ENCODE results near the gene TAPBPL. TPM values are rescaled to one million over a fixed set of nuclear protein-coding genes. Genes with fewer than 3 reads are reported as not detected.
A peak's percentile ranks its signal among the peaks of the same experiment; 100 is the strongest.

Gene TAPBPL
- total and polyA plus RNA-seq, 2 of the 13 experiments (the other 11 are each of a cell fraction or from before 2014, with no cell fraction given): 10.0 to 14.5 TPM

DNA sequence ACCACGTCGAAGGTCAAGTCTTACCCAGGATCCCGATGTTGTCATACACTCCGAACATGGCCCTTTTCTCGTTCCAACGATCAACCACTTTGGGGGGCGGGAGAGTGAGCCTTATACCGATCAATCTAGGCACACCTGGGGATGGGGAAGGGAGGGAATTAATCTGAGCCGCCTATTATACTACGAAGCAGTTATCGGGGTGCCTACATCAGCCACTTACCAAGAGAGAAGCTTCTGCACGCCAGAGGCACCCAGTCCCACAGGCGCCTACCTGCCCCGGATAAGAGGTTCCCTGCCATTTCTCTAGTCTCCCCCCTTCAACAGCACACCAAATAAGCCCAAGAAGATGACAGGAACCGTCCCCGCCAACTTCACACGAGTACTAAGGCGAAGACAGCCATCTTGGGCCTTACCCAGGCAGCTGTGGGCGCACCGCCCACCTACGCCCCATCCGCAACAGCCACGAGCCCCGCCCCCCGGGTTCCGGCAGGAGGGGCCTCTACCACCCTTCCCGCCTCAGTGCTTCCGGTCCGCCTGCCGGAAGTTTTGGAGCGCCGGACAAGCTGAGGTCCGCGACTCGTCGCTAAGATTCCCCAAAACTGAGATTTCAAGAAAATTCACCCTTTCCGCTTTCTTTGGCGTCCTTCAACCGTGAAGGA lies 41.1 kb downstream of the TAPBPL start, which contains the start of gene MRPL51 (continued):
- TF ChIP-seq, protein P1, sequence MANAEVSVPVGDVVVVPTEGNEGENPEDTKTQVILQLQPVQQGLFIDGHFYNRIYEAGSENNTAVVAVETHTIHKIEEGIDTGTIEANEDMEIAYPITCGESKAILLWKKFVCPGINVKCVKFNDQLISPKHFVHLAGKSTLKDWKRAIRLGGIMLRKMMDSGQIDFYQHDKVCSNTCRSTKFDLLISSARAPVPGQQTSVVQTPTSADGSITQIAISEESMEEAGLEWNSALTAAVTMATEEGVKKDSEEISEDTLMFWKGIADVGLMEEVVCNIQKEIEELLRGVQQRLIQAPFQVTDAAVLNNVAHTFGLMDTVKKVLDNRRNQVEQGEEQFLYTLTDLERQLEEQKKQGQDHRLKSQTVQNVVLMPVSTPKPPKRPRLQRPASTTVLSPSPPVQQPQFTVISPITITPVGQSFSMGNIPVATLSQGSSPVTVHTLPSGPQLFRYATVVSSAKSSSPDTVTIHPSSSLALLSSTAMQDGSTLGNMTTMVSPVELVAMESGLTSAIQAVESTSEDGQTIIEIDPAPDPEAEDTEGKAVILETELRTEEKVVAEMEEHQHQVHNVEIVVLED (CRISPR knock-in tag; IDR thresholded peaks at IDR 0.05; ENCODE audit: borderline replicate concordance): peak; percentile 58; the same call in 1 of the 2 replicates
- TF ChIP-seq ZSCAN21 (CRISPR knock-in tag; IDR thresholded peaks at IDR 0.05; ENCODE audit: borderline replicate concordance): no peak
- TF ChIP-seq, protein P2, sequence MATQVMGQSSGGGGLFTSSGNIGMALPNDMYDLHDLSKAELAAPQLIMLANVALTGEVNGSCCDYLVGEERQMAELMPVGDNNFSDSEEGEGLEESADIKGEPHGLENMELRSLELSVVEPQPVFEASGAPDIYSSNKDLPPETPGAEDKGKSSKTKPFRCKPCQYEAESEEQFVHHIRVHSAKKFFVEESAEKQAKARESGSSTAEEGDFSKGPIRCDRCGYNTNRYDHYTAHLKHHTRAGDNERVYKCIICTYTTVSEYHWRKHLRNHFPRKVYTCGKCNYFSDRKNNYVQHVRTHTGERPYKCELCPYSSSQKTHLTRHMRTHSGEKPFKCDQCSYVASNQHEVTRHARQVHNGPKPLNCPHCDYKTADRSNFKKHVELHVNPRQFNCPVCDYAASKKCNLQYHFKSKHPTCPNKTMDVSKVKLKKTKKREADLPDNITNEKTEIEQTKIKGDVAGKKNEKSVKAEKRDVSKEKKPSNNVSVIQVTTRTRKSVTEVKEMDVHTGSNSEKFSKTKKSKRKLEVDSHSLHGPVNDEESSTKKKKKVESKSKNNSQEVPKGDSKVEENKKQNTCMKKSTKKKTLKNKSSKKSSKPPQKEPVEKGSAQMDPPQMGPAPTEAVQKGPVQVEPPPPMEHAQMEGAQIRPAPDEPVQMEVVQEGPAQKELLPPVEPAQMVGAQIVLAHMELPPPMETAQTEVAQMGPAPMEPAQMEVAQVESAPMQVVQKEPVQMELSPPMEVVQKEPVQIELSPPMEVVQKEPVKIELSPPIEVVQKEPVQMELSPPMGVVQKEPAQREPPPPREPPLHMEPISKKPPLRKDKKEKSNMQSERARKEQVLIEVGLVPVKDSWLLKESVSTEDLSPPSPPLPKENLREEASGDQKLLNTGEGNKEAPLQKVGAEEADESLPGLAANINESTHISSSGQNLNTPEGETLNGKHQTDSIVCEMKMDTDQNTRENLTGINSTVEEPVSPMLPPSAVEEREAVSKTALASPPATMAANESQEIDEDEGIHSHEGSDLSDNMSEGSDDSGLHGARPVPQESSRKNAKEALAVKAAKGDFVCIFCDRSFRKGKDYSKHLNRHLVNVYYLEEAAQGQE (IDR thresholded peaks at IDR 0.05; ENCODE audit: borderline replicate concordance in 1 of 2, low read depth in 1 of 2, low read length in 2 of 2): peak in 1 of 2 experiments; percentile 34; a peak in 1 of 4 replicates
- no peak for TF ChIP-seq AGO1 (IDR thresholded peaks at IDR 0.05; ENCODE audit: low read depth, low read length, poor library complexity, severe bottlenecking)
- TF ChIP-seq, protein P3, sequence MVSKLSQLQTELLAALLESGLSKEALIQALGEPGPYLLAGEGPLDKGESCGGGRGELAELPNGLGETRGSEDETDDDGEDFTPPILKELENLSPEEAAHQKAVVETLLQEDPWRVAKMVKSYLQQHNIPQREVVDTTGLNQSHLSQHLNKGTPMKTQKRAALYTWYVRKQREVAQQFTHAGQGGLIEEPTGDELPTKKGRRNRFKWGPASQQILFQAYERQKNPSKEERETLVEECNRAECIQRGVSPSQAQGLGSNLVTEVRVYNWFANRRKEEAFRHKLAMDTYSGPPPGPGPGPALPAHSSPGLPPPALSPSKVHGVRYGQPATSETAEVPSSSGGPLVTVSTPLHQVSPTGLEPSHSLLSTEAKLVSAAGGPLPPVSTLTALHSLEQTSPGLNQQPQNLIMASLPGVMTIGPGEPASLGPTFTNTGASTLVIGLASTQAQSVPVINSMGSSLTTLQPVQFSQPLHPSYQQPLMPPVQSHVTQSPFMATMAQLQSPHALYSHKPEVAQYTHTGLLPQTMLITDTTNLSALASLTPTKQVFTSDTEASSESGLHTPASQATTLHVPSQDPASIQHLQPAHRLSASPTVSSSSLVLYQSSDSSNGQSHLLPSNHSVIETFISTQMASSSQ (IDR thresholded peaks at IDR 0.05; ENCODE audit: low read depth): no peak
- TF ChIP-seq, protein P3 (CRISPR knock-in tag; IDR thresholded peaks at IDR 0.05; ENCODE audit: borderline replicate concordance): no peak
- no peak for TF ChIP-seq HNF4G (IDR thresholded peaks at IDR 0.05; ENCODE audit: borderline replicate concordance, low read depth, low read length)
- TF ChIP-seq HNF4G (CRISPR knock-in tag; IDR thresholded peaks at IDR 0.05; ENCODE audit: borderline replicate concordance, low read depth): no peak
- no peak for TF ChIP-seq ZNF737 (CRISPR knock-in tag; IDR thresholded peaks at IDR 0.05; ENCODE audit: borderline replicate concordance)
- peak; percentile 86 for TF ChIP-seq RBFOX2 (IDR thresholded peaks at IDR 0.05; ENCODE audit: low read depth, low read length)
- TF ChIP-seq TOE1 (CRISPR knock-in tag; IDR thresholded peaks at IDR 0.05): no peak
- TF ChIP-seq NFIC (IDR thresholded peaks at IDR 0.05; ENCODE audit: low read length): 0 out of 2 replicates have a peak, but pooled peaks have one; percentile 46
- no peak for TF ChIP-seq ZNF234 (CRISPR knock-in tag; conservative IDR thresholded peaks at IDR 0.05)
- TF ChIP-seq NRL (CRISPR knock-in tag; IDR thresholded peaks at IDR 0.05; ENCODE audit: borderline replicate concordance): peak; percentile 66; the same call in 1 of the 2 replicates
- TF ChIP-seq KLF15 (CRISPR knock-in tag; IDR thresholded peaks at IDR 0.05; ENCODE audit: borderline replicate concordance): no peak
- TF ChIP-seq FOXC1 (CRISPR knock-in tag; IDR thresholded peaks at IDR 0.05; ENCODE audit: borderline replicate concordance): no peak; the same call in 1 of the 2 replicates
- TF ChIP-seq TBX3 (IDR thresholded peaks at IDR 0.05; ENCODE audit: borderline replicate concordance): no peak
- no peak for TF ChIP-seq ZNF768 (CRISPR knock-in tag; IDR thresholded peaks at IDR 0.05)
- peak; percentile 77; the same call in 1 of the 2 replicates for TF ChIP-seq NFATC3 (CRISPR knock-in tag; IDR thresholded peaks at IDR 0.05)

All from HepG2 (cell line).